Measurements from ENCODE around the gene BIRC6. TPM values are rescaled to one million over a fixed set of nuclear protein-coding genes. Genes with fewer than 3 reads are reported as not detected.
A peak's percentile ranks its signal among the peaks of the same experiment; 100 is the strongest.

The BIRC6 gene
- total RNA-seq, 1 experiment from 2014 or later, result 63.1 TPM

DNA sequence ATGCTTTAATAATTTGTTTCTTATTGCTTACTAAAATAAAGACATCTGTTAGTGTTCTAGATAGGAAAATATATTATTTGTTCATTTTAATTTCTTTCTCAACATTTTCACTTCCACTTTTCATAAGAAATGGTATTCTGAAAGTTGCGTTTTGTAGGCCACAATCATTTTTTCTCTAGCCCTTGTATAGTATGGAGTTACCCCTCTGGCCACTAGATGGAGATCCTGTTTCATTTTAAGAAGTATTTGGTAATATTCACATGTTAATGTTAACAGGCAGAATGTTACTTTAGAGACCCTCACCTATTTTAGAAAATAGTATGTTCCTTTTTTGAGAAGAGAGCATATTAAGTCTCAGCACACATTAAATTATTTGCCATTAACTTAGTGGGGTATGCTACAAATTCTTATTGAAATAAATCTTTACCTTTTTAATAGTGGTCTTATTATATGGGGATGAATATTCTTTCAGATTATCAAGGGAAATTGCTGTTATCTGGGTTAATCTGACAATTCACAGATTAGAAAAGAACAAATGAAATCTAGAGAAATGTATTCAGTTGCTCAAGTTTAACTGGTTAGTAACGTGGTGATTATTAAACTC is 197.1 kb downstream of the BIRC6 start:
- peak; percentile 75 for ATAC-seq

GRCh38 chr2:32558492-32558891 is 201.7 kb downstream of the BIRC6 start:
- H3K9me3 Mint-ChIP-seq, result no peaks in the 10 kb centered on the region
- TF ChIP-seq KAT7 (CRISPR knock-in tag; IDR thresholded peaks at IDR 0.05; ENCODE audit: borderline replicate concordance) (no peak), SMAD3 (CRISPR knock-in tag; IDR thresholded peaks at IDR 0.05; ENCODE audit: borderline replicate concordance) (no peak), CREB1 (CRISPR knock-in tag; IDR thresholded peaks at IDR 0.05) (no peak), EMX1 (CRISPR knock-in tag; IDR thresholded peaks at IDR 0.05) (no peak), E2F4 (CRISPR knock-in tag; IDR thresholded peaks at IDR 0.05; ENCODE audit: borderline replicate concordance, low read depth) (no peak), GABPB1 (CRISPR knock-in tag; IDR thresholded peaks at IDR 0.05) (no peak), ZBTB21 (CRISPR knock-in tag; IDR thresholded peaks at IDR 0.05; ENCODE audit: borderline replicate concordance) (no peak), MXD4 (CRISPR knock-in tag; IDR thresholded peaks at IDR 0.05; ENCODE audit: borderline replicate concordance) (no peak), TEAD1 (CRISPR knock-in tag; IDR thresholded peaks at IDR 0.05) (no peak), GTF2I (CRISPR knock-in tag; conservative IDR thresholded peaks at IDR 0.05) (no peak), ZNF532 (CRISPR knock-in tag; IDR thresholded peaks at IDR 0.05; ENCODE audit: borderline replicate concordance) (no peak), ZNF138 (CRISPR knock-in tag; conservative IDR thresholded peaks at IDR 0.05) (no peak)
- TF ChIP-seq, protein P1, sequence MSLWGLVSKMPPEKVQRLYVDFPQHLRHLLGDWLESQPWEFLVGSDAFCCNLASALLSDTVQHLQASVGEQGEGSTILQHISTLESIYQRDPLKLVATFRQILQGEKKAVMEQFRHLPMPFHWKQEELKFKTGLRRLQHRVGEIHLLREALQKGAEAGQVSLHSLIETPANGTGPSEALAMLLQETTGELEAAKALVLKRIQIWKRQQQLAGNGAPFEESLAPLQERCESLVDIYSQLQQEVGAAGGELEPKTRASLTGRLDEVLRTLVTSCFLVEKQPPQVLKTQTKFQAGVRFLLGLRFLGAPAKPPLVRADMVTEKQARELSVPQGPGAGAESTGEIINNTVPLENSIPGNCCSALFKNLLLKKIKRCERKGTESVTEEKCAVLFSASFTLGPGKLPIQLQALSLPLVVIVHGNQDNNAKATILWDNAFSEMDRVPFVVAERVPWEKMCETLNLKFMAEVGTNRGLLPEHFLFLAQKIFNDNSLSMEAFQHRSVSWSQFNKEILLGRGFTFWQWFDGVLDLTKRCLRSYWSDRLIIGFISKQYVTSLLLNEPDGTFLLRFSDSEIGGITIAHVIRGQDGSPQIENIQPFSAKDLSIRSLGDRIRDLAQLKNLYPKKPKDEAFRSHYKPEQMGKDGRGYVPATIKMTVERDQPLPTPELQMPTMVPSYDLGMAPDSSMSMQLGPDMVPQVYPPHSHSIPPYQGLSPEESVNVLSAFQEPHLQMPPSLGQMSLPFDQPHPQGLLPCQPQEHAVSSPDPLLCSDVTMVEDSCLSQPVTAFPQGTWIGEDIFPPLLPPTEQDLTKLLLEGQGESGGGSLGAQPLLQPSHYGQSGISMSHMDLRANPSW (CRISPR knock-in tag; conservative IDR thresholded peaks at IDR 0.05; ENCODE audit: low read depth), result no peak
- TF ChIP-seq, protein P2, sequence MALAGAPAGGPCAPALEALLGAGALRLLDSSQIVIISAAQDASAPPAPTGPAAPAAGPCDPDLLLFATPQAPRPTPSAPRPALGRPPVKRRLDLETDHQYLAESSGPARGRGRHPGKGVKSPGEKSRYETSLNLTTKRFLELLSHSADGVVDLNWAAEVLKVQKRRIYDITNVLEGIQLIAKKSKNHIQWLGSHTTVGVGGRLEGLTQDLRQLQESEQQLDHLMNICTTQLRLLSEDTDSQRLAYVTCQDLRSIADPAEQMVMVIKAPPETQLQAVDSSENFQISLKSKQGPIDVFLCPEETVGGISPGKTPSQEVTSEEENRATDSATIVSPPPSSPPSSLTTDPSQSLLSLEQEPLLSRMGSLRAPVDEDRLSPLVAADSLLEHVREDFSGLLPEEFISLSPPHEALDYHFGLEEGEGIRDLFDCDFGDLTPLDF (CRISPR knock-in tag; IDR thresholded peaks at IDR 0.05), result no peak
- TF ChIP-seq, protein P3, sequence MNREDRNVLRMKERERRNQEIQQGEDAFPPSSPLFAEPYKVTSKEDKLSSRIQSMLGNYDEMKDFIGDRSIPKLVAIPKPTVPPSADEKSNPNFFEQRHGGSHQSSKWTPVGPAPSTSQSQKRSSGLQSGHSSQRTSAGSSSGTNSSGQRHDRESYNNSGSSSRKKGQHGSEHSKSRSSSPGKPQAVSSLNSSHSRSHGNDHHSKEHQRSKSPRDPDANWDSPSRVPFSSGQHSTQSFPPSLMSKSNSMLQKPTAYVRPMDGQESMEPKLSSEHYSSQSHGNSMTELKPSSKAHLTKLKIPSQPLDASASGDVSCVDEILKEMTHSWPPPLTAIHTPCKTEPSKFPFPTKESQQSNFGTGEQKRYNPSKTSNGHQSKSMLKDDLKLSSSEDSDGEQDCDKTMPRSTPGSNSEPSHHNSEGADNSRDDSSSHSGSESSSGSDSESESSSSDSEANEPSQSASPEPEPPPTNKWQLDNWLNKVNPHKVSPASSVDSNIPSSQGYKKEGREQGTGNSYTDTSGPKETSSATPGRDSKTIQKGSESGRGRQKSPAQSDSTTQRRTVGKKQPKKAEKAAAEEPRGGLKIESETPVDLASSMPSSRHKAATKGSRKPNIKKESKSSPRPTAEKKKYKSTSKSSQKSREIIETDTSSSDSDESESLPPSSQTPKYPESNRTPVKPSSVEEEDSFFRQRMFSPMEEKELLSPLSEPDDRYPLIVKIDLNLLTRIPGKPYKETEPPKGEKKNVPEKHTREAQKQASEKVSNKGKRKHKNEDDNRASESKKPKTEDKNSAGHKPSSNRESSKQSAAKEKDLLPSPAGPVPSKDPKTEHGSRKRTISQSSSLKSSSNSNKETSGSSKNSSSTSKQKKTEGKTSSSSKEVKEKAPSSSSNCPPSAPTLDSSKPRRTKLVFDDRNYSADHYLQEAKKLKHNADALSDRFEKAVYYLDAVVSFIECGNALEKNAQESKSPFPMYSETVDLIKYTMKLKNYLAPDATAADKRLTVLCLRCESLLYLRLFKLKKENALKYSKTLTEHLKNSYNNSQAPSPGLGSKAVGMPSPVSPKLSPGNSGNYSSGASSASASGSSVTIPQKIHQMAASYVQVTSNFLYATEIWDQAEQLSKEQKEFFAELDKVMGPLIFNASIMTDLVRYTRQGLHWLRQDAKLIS (CRISPR knock-in tag; IDR thresholded peaks at IDR 0.05; ENCODE audit: borderline replicate concordance), result no peak

More for the DNA sequence above, 197.1 kb downstream of the BIRC6 start:
- POLR2A ChIA-PET, result no interaction called here
- H3K4me3 Mint-ChIP-seq, result no peak overlapping the region
- CTCF ChIA-PET, result no interaction called here
- no peaks in the 10 kb centered on the region for H3K27me3 Mint-ChIP-seq (ENCODE audit: low read depth)
- H3K36me3 Mint-ChIP-seq, result no peaks in the 10 kb centered on the region; the same call in 1 of the 2 replicates
- TF ChIP-seq CTCF (IDR thresholded peaks at IDR 0.05) (peak; percentile 63), ZNF416 (CRISPR knock-in tag; IDR thresholded peaks at IDR 0.05) (no peak)
- H3K9me3 Mint-ChIP-seq, result no peaks in the 10 kb centered on the region
- H3K4me1 Mint-ChIP-seq, result no peaks in the 10 kb centered on the region
- no peak for DNase-seq (ENCODE audit: low spot score)
- H3K27ac Mint-ChIP-seq, result no peak overlapping the region

More at GRCh38 chr2:32558492-32558891, 201.7 kb downstream of the BIRC6 start:
- ATAC-seq (no peak), DNase-seq (ENCODE audit: low spot score) (no peak)
- H3K27me3 Mint-ChIP-seq (ENCODE audit: low read depth), result no peaks in the 10 kb centered on the region
- H3K4me1 Mint-ChIP-seq, result no peaks in the 10 kb centered on the region
- no peak overlapping the region for H3K4me3 Mint-ChIP-seq
- ChIA-PET CTCF (interaction anchor here (0.6 kb wide), 1 partner anchor 27 kb away, joined by 4 read pairs; no protein-coding TSS in a partner anchor), POLR2A (interaction anchor here (0.5 kb wide), 1 partner anchor 10 kb away, joined by 3 read pairs; no protein-coding TSS in a partner anchor)
- no peaks in the 10 kb centered on the region for H3K36me3 Mint-ChIP-seq
- H3K27ac Mint-ChIP-seq, result no peak overlapping the region
